HG03064 (cell line): ENCODE measurements around the gene ACSF2.

Source experiments
- ATAC-seq: cut with Tn5 transposase; IDR thresholded peaks from one replicate; pipeline ENCODE4 v1.9.1; 2021; ENCODE audit warnings: low read depth; ENCODE audit not compliant: unreplicated experiment

ACSF2 gene

GRCh38 chr17:50495217-50495823 lies 69.3 kb downstream of the ACSF2 start:
- no peak for ATAC-seq

GRCh38 chr17:50495918-50496317 lies 69.9 kb downstream of the ACSF2 start:
- ATAC-seq = no peak

- ATAC-seq = no peak
These were observed 72.2 kb downstream of the ACSF2 start for GRCh38 chr17:50498021-50498874.

GRCh38 chr17:50499270-50499669 lies 73.3 kb downstream of the ACSF2 start:
- ATAC-seq = no peak

- ATAC-seq = no peak
These were observed 73.7 kb downstream of the ACSF2 start for GRCh38 chr17:50499721-50500120.

GRCh38 chr17:50501054-50501453 lies 75.0 kb downstream of the ACSF2 start:
- no peak for ATAC-seq

- no peak for ATAC-seq
These were observed 76.4 kb downstream of the ACSF2 start for GRCh38 chr17:50502301-50502990.

GRCh38 chr17:50505591-50506130 lies 79.6 kb downstream of the ACSF2 start:
- no peak for ATAC-seq

- ATAC-seq = no peak
These were observed 80.3 kb downstream of the ACSF2 start for GRCh38 chr17:50506298-50506697.

- ATAC-seq = no peak
These were observed 82.0 kb downstream of the ACSF2 start, which contains the start of gene MYCBPAP for GRCh38 chr17:50507871-50508572. Gene MYCBPAP, plus strand, starts transcription at chr17:50508439. Its CDS starts 236 bp downstream, at chr17:50508675.

- ATAC-seq = no peak
These were observed 82.8 kb downstream of the ACSF2 start for GRCh38 chr17:50508573-50509460.

- peak; percentile 85 for ATAC-seq
These were observed 85.0 kb downstream of the ACSF2 start for GRCh38 chr17:50511058-50511457.

- ATAC-seq = no peak
These were observed 87.5 kb downstream of the ACSF2 start for GRCh38 chr17:50513495-50513894.

GRCh38 chr17:50514388-50514787 lies 88.4 kb downstream of the ACSF2 start:
- ATAC-seq = no peak

GRCh38 chr17:50514936-50515702 lies 89.1 kb downstream of the ACSF2 start:
- ATAC-seq = no peak

- no peak for ATAC-seq
These were observed 91.0 kb downstream of the ACSF2 start for GRCh38 chr17:50517011-50517410.

GRCh38 chr17:50517504-50518383 lies 91.7 kb downstream of the ACSF2 start:
- no peak for ATAC-seq
